AG09309 (cell line): ENCODE measurements around the gene DPEP3.

Experiments
- DNase-seq: peaks from one replicate; pipeline ENCODE4 v3.0.0-alpha.2; 2010; ENCODE audit warnings: low read depth
- H3K4me3 ChIP-seq: 2 replicates; pipeline ENCODE4 v1.5.1; 2011; ENCODE audit warnings: mild to moderate bottlenecking, low read depth, low read length, moderate library complexity; ENCODE audit not compliant: control insufficient read depth
- CTCF ChIP-seq: IDR thresholded peaks from 2 replicates; pipeline ENCODE4 v1.5.1; 2011; ENCODE audit warnings: mild to moderate bottlenecking, low read depth, low read length, inconsistent platforms; ENCODE audit not compliant: insufficient read depth, control insufficient read depth; ENCODE audit errors: missing control alignments

Gene DPEP3

GRCh38 chr16:67959536-67960329 lies 20.6 kb downstream of the DPEP3 start:
- no peak overlapping the region for H3K4me3 ChIP-seq
- no peak for DNase-seq
- TF ChIP-seq CTCF: no peak

GRCh38 chr16:67957622-67958021 lies 22.7 kb downstream of the DPEP3 start:
- no peak for TF ChIP-seq CTCF
- no peak for DNase-seq
- no peak overlapping the region for H3K4me3 ChIP-seq

- no peak for DNase-seq
- no peak overlapping the region for H3K4me3 ChIP-seq
- TF ChIP-seq CTCF: no peak
These were observed 25.7 kb downstream of the DPEP3 start for GRCh38 chr16:67954421-67955196.

GRCh38 chr16:67953641-67954375 lies 26.5 kb downstream of the DPEP3 start:
- no peak for DNase-seq
- H3K4me3 ChIP-seq: no peak overlapping the region
- TF ChIP-seq CTCF: no peak

- no peak for TF ChIP-seq CTCF
These were observed 28.8 kb downstream of the DPEP3 start for GRCh38 chr16:67951485-67951884.

GRCh38 chr16:67950335-67950843 lies 29.9 kb downstream of the DPEP3 start:
- no peak overlapping the region for H3K4me3 ChIP-seq
- no peak for DNase-seq
- no peak for TF ChIP-seq CTCF

More at GRCh38 chr16:67951485-67951884, 28.8 kb downstream of the DPEP3 start:
- no peak for DNase-seq
- no peak overlapping the region for H3K4me3 ChIP-seq
